Measurements from ENCODE around the gene KIF11.

- TF ChIP-seq POLR2AphosphoS5 (IDR thresholded peaks at IDR 0.05; ENCODE audit: low read depth, low read length) (no peak), NR2C2 (CRISPR knock-in tag; IDR thresholded peaks at IDR 0.05; ENCODE audit: borderline replicate concordance) (no peak), NFE2L2 (IDR thresholded peaks at IDR 0.05; ENCODE audit: low read length) (no peak), MEIS2 (CRISPR knock-in tag; IDR thresholded peaks at IDR 0.05) (no peak), CTCF (CRISPR knock-in tag; IDR thresholded peaks at IDR 0.05) (no peak), ESRRA (CRISPR knock-in tag; IDR thresholded peaks at IDR 0.05; ENCODE audit: low read depth) (no peak), ZBTB4 (CRISPR knock-in tag; IDR thresholded peaks at IDR 0.05; ENCODE audit: borderline replicate concordance) (no peak), PBX2 (CRISPR knock-in tag; IDR thresholded peaks at IDR 0.05) (no peak), ZHX1 (CRISPR knock-in tag; IDR thresholded peaks at IDR 0.05; ENCODE audit: low read depth) (no peak), CHD2 (IDR thresholded peaks at IDR 0.05; ENCODE audit: low read depth, low read length) (no peak), PBX3 (CRISPR knock-in tag; IDR thresholded peaks at IDR 0.05; ENCODE audit: borderline replicate concordance) (no peak), SMC3 (IDR thresholded peaks at IDR 0.05; ENCODE audit: low read length) (no peak), ZSCAN20 (CRISPR knock-in tag; IDR thresholded peaks at IDR 0.05; ENCODE audit: borderline replicate concordance) (no peak), ZNF629 (CRISPR knock-in tag; conservative IDR thresholded peaks at IDR 0.05) (no peak)
Observed at GRCh38 chr10:92569071-92569470, 23.9 kb upstream of the KIF11 start.

All from HepG2 (cell line).